IMR-90 (cell line): ENCODE measurements around the gene FNIP1. TPM values are rescaled to one million over a fixed set of nuclear protein-coding genes. Genes with fewer than 3 reads are reported as not detected.

Source experiments
- ATAC-seq: fragments of 200-7000 bp; cut with Tn5 transposase; 2 replicates; pipeline ENCODE4 v1.9.1; 2020; ENCODE audit warnings: low read depth, mild to moderate bottlenecking, moderate library complexity
- BruUV-seq: library from RNA; stranded (reverse); fragments of 400-500 nt; replicated peaks from 2 replicates; lab custom pipeline; 2021; lab: Mats Ljungman, UMichigan
- CTCF ChIA-PET: fragments of 300-600 bp; formaldehyde crosslinking; extraction: SDS; loops from one replicate; lab custom pipeline; 2021; ENCODE audit warnings: antibody characterized with exemption; lab: Yijun Ruan, JAX
- POLR2A ChIA-PET: fragments of 300-600 bp; sonication (Branson Sonifier 250); formaldehyde crosslinking; loops from one replicate; lab custom pipeline; 2022; ENCODE audit warnings: antibody characterized with exemption; ENCODE audit not compliant: unreplicated experiment; lab: Charles Lee
- DNase-seq: peaks from one replicate; pipeline ENCODE4 v3.0.0; 2013
- H2AFZ ChIP-seq: replicated peaks from 2 replicates; pipeline ENCODE3; 2013; ENCODE audit warnings: low read length, mild to moderate bottlenecking; ENCODE audit not compliant: poor library complexity
- H2AK5ac ChIP-seq: 2 replicates; pipeline ENCODE4 v1.6.1; 2013; ENCODE audit warnings: low read depth, low read length, inconsistent platforms
- H2AK9ac ChIP-seq: replicated peaks from 2 replicates; pipeline ENCODE3; 2013; ENCODE audit warnings: mild to moderate bottlenecking, low read depth, low read length, moderate library complexity; ENCODE audit not compliant: poor library complexity
- H2BK120ac ChIP-seq: 2 replicates; pipeline ENCODE4 v1.6.1; 2013; ENCODE audit warnings: low read depth, low read length, inconsistent platforms
- H2BK15ac ChIP-seq: 3 replicates; pipeline ENCODE4 v1.6.1; 2013; ENCODE audit warnings: low read depth, low read length, inconsistent platforms
- H2BK20ac ChIP-seq: 2 replicates; pipeline ENCODE4 v1.6.1; 2013; ENCODE audit warnings: low read depth, mild to moderate bottlenecking, inconsistent platforms, low read length, moderate library complexity
- H2BK5ac ChIP-seq: 2 replicates; pipeline ENCODE4 v1.6.1; 2013; ENCODE audit warnings: mild to moderate bottlenecking, low read depth, low read length, inconsistent platforms; ENCODE audit not compliant: poor library complexity, severe bottlenecking
- H3K14ac ChIP-seq: replicated peaks from 2 replicates; pipeline ENCODE4 v1.6.1; 2013; ENCODE audit warnings: low read depth, low read length, inconsistent platforms
- H3K18ac ChIP-seq: 2 replicates; pipeline ENCODE4 v1.6.1; 2013; ENCODE audit warnings: low read depth, low read length, control low read depth
- H3K23ac ChIP-seq: 2 replicates; pipeline ENCODE4 v1.6.1; 2013; ENCODE audit warnings: low read depth, low read length, inconsistent platforms
- H3K27ac ChIP-seq: 2 replicates; pipeline ENCODE4 v1.5.1; 2013; ENCODE audit warnings: mild to moderate bottlenecking, control low read depth, low read length; ENCODE audit not compliant: insufficient read depth
- H3K27me3 ChIP-seq: 2 replicates; pipeline ENCODE4 v1.6.1; 2013; ENCODE audit warnings: low read length; ENCODE audit not compliant: control insufficient read depth, insufficient read depth
- H3K36me3 ChIP-seq: 2 replicates; pipeline ENCODE4 v1.6.1; 2013; ENCODE audit warnings: low read length, mixed read lengths; ENCODE audit not compliant: control insufficient read depth, insufficient read depth
- H3K4ac ChIP-seq: 2 replicates; pipeline ENCODE4 v1.6.1; 2013; ENCODE audit warnings: low read depth, low read length, inconsistent platforms
- H3K4me1 ChIP-seq: 2 replicates; pipeline ENCODE4 v1.6.1; 2013; ENCODE audit warnings: low read length, mixed read lengths; ENCODE audit not compliant: control insufficient read depth, insufficient read depth
- H3K4me2 ChIP-seq: 2 replicates; pipeline ENCODE4 v1.6.1; 2013; ENCODE audit warnings: low read depth, mild to moderate bottlenecking, control low read depth, low read length, moderate library complexity
- H3K4me3 ChIP-seq: 2 replicates; pipeline ENCODE4 v1.5.1; 2013; ENCODE audit warnings: low read depth, mild to moderate bottlenecking, control low read depth, low read length, moderate library complexity; ENCODE audit not compliant: insufficient read depth
- H3K56ac ChIP-seq: 2 replicates; pipeline ENCODE4 v1.6.1; 2013; ENCODE audit warnings: low read length, inconsistent platforms; ENCODE audit not compliant: insufficient read depth; ENCODE audit errors: extremely low read depth
- H3K79me1 ChIP-seq, 2 experiments: 2 replicates each; pipeline ENCODE4 v1.6.1; 2013; ENCODE audit warnings: low read length in 2 of 2, inconsistent platforms in 1 of 2, low read depth in 1 of 2
- H3K9ac ChIP-seq: 2 replicates; pipeline ENCODE4 v1.6.1; 2013; ENCODE audit warnings: low read depth, low read length, control low read depth
- H3K9me1 ChIP-seq: 2 replicates; pipeline ENCODE4 v1.6.1; 2013; ENCODE audit warnings: low read length, inconsistent platforms; ENCODE audit not compliant: insufficient read depth
- H3K9me3 ChIP-seq: 2 replicates; pipeline ENCODE4 v1.6.1; 2013; ENCODE audit warnings: low read length; ENCODE audit not compliant: control insufficient read depth, insufficient read depth
- H4K20me1 ChIP-seq: 2 replicates; pipeline ENCODE4 v1.6.1; 2013; ENCODE audit warnings: low read length, inconsistent platforms; ENCODE audit not compliant: insufficient read depth
- H4K5ac ChIP-seq: 2 replicates; pipeline ENCODE4 v1.6.1; 2013; ENCODE audit warnings: mild to moderate bottlenecking, low read depth, low read length, control low read depth
- H4K8ac ChIP-seq, 2 experiments: 2 replicates each; pipeline ENCODE4 v1.6.1; 2013; ENCODE audit warnings: low read depth in 2 of 2, low read length in 2 of 2, control low read depth in 1 of 2, inconsistent platforms in 1 of 2
- H4K91ac ChIP-seq: 2 replicates; pipeline ENCODE4 v1.6.1; 2013; ENCODE audit warnings: low read depth, low read length, inconsistent platforms; ENCODE audit not compliant: insufficient read depth
- BHLHE40 ChIP-seq: fragments of 150-350 bp; IDR thresholded peaks from 2 replicates; pipeline ENCODE4 v1.6.1; 2016; ENCODE audit warnings: mild to moderate bottlenecking, low read depth, low read length
- CEBPB ChIP-seq: IDR thresholded peaks from 2 replicates; pipeline ENCODE4 v1.6.1; 2012; ENCODE audit warnings: low read depth, low read length, improper control_type of control experiment
- ELK1 ChIP-seq: fragments of 150-350 bp; IDR thresholded peaks from 2 replicates; pipeline ENCODE4 v1.6.1; 2016; ENCODE audit warnings: low read depth, mild to moderate bottlenecking, low read length, moderate library complexity, borderline replicate concordance
- MAFK ChIP-seq: IDR thresholded peaks from 2 replicates; pipeline ENCODE4 v1.6.1; 2012; ENCODE audit warnings: low read depth, low read length, improper control_type of control experiment
- RCOR1 ChIP-seq: IDR thresholded peaks from 2 replicates; pipeline ENCODE4 v1.6.1; 2012; ENCODE audit warnings: mild to moderate bottlenecking, low read length, improper control_type of control experiment; ENCODE audit not compliant: insufficient replicate concordance
- WGBS, 2 experiments: methylation state at CpG; one replicate each; pipeline versions ENCODE4 v1.1.5 to v1.1.7; 2013; ENCODE audit warnings: missing lambda C conversion rate in 2 of 2; ENCODE audit not compliant: insufficient read length in 1 of 2; ENCODE audit errors: extremely low coverage in 2 of 2; 5-methylcytosine and 5-hydroxymethylcytosine counted together
- dilution Hi-C: fragments of 300-500 bp; cut with HindIII; formaldehyde crosslinking; loops from one replicate; pipeline ENCODE4 v1.14.3; 2018; ENCODE audit warnings: low sequenced_read_pairs; ENCODE audit not compliant: unreplicated experiment
- in situ Hi-C: fragments of 300-500 bp; cut with MboI; formaldehyde crosslinking; loops from 3 replicates; pipeline ENCODE4 v1.14.3; 2019; ENCODE audit warnings: low sequenced_read_pairs, inconsistent platforms, mixed read lengths
- intact Hi-C: fragments of 100-400 bp; cut with micrococcal nuclease; formaldehyde crosslinking; loops from 2 replicates; pipeline ENCODE4 v1.10.0; 2022
- polyA plus RNA-seq, 3 experiments: library from polyadenylated mRNA; depleted of rRNA; stranded (reverse); fragments of >200 nt; gene quantifications; 2 replicates each; pipeline ENCODE4 v1.2.3, GENCODE V29; 2012; ENCODE audit warnings: low replicate concordance in 1 of 3
- total RNA-seq: library from RNA; depleted of rRNA; stranded (reverse); fragments of >200 nt; gene quantifications from 2 replicates; pipeline ENCODE4 v1.2.3, GENCODE V29; 2012

Gene FNIP1
- total and polyA plus RNA-seq, 2 of the 4 experiments (the other 2 are of a cell fraction): 5.6 to 34.1 TPM

DNA sequence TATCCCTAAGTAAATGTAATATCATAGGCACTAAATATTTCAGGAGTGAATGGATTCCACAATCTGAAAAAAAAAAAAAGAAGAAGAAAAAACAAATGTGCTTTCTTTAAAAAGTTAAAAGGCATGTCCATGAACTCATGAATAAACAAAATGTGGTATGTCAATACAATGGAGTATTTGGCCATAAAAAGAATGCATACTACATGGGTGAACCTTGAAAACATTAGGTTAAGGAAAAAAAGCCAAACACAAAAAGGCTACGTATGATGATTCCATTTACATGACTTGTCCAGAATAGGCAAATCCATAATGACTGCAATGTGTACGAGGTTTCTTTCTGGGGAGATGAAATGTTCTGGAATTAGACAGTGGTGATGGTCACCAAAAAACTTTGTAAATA, 45.3 kb downstream of the FNIP1 start:
- no peak overlapping the region for H3K4me3 ChIP-seq
- WGBS, 2 experiments: no CpG with 5 or more reads among the region's 2 CpGs
- H2BK20ac ChIP-seq: no peak overlapping the region
- ChIA-PET POLR2A (interaction anchor here (0.6 kb wide), 1 partner anchor 138 kb away, joined by 8 read pairs; no protein-coding TSS in a partner anchor), CTCF (no interaction called here)
- no peak overlapping the region for H3K9ac ChIP-seq
- no peak overlapping the region for H2BK5ac ChIP-seq
- no peak overlapping the region for H2AK9ac ChIP-seq
- H3K36me3 ChIP-seq: no peaks in the 10 kb centered on the region
- H3K27me3 ChIP-seq: no peaks in the 10 kb centered on the region
- no peak overlapping the region for H2AFZ ChIP-seq
- no peak overlapping the region for H3K23ac ChIP-seq
- no peak overlapping the region for H3K18ac ChIP-seq
- no peak overlapping the region for H3K27ac ChIP-seq
- H3K4me1 ChIP-seq: peaks cover 3% of the 10 kb centered on the region; the same call in 1 of the 2 replicates
- no peak overlapping the region for H3K56ac ChIP-seq
- H4K20me1 ChIP-seq: peaks cover 77% of the 10 kb centered on the region
- H3K14ac ChIP-seq: no peak overlapping the region
- no peak overlapping the region for H2AK5ac ChIP-seq
- no peaks in the 10 kb centered on the region for H3K9me3 ChIP-seq
- ATAC-seq (no peak; the same call in 1 of the 2 replicates), DNase-seq (peak; percentile 14)
- no peak overlapping the region for H4K8ac ChIP-seq
- TF ChIP-seq BHLHE40: no peak
- TF ChIP-seq MAFK: no peak
- TF ChIP-seq RCOR1: no peak
- no peak for TF ChIP-seq CEBPB
- no peak for TF ChIP-seq ELK1
- no peak overlapping the region for H2BK120ac ChIP-seq
- H4K5ac ChIP-seq: no peak overlapping the region
- no peak overlapping the region for H2BK15ac ChIP-seq
- no peak overlapping the region for H3K4me2 ChIP-seq
- dilution Hi-C loops (no loop called here), intact Hi-C loops (loop anchor here (5.0 kb wide), 1 partner anchor 46 kb away; the partner anchor contains the start of gene FNIP1), in situ Hi-C loops (no loop called here)
- no TSS peak for BruUV-seq
- H4K91ac ChIP-seq: no peak overlapping the region
- H3K79me1 ChIP-seq: peaks cover 37 to 81% of the 10 kb centered on the region in 2 experiments
- H3K4ac ChIP-seq: no peak overlapping the region
- peaks cover 10% of the 10 kb centered on the region for H3K9me1 ChIP-seq
